Endothelial cell of umbilical vein (primary cell): ENCODE measurements around the gene EML2. TPM values are rescaled to one million over a fixed set of nuclear protein-coding genes. Genes with fewer than 3 reads are reported as not detected.

Source experiments
- BruUV-seq: library from RNA; stranded (reverse); fragments of 400-500 nt; replicated peaks from 2 replicates; lab custom pipeline; 2021; lab: Mats Ljungman, UMichigan
- CTCF ChIA-PET: fragments of 300-600, 350-600 bp; sonication (Branson Sonifier 250); formaldehyde crosslinking; loops from one replicate; lab custom pipeline; 2021; ENCODE audit warnings: antibody characterized with exemption, inconsistent platforms; lab: Charles Lee
- POLR2A ChIA-PET: fragments of 300-600, 350-600 bp; sonication (Branson Sonifier 250); formaldehyde crosslinking; loops from one replicate; lab custom pipeline; 2021; ENCODE audit warnings: antibody characterized with exemption, inconsistent platforms; lab: Charles Lee
- DNase-seq: peaks from one replicate; pipeline ENCODE4 v3.0.0-alpha.2; 2011; ENCODE audit warnings: low read depth, low spot score
- FAIRE-seq: peaks from 2 replicates; lab custom pipeline; 2011; peaks lifted over from hg19 to GRCh38; lab: Jason Lieb, UNC
- H2AFZ ChIP-seq: 2 replicates; pipeline ENCODE4 v1.6.0; 2012; ENCODE audit warnings: low read depth, low read length, control low read depth, inconsistent platforms
- H3K27ac ChIP-seq: 2 replicates; pipeline ENCODE4 v1.5.1; 2011; ENCODE audit warnings: low read depth, mild to moderate bottlenecking, control low read depth, low read length, moderate library complexity; ENCODE audit not compliant: insufficient read depth
- H3K27me3 ChIP-seq, 2 experiments: 2 replicates each; pipeline versions ENCODE4 v1.6.0 to v1.6.1; 2011; ENCODE audit warnings: low read length in 2 of 2, mixed read lengths in 1 of 2; ENCODE audit not compliant: control insufficient read depth in 2 of 2, insufficient read depth in 2 of 2
- H3K36me3 ChIP-seq, 2 experiments: 2 replicates in 1 of 2; 3 replicates in 1 of 2; pipeline ENCODE4 v1.5.1; 2011; ENCODE audit warnings: low read length in 2 of 2, mild to moderate bottlenecking in 1 of 2, moderate library complexity in 1 of 2; ENCODE audit not compliant: control insufficient read depth in 2 of 2, insufficient read depth in 2 of 2; ENCODE audit errors: extremely low read depth in 1 of 2
- H3K4me1 ChIP-seq: 3 replicates; pipeline ENCODE4 v1.5.1; 2011; ENCODE audit warnings: mild to moderate bottlenecking, low read length; ENCODE audit not compliant: control insufficient read depth, insufficient read depth; ENCODE audit errors: extremely low read depth
- H3K4me2 ChIP-seq: 2 replicates; pipeline ENCODE4 v1.6.1; 2011; ENCODE audit warnings: low read length, control low read depth, mixed read lengths; ENCODE audit not compliant: insufficient read depth
- H3K4me3 ChIP-seq, 3 experiments: fragments of 200-600 bp in 1 of 3; sonication (generic), shearing (Covaris generic) in 1 of 3; replicated peaks in 1 of 3; 2 replicates each; pipeline ENCODE4 v1.5.1; 2011 to 2016; ENCODE audit warnings: control low read depth in 3 of 3, low read length in 3 of 3, mild to moderate bottlenecking in 2 of 3, inconsistent platforms in 1 of 3, low read depth in 1 of 3, moderate library complexity in 1 of 3; ENCODE audit not compliant: insufficient read depth in 1 of 3
- H3K79me2 ChIP-seq: 2 replicates; pipeline ENCODE4 v1.6.0; 2012; ENCODE audit warnings: low read length, inconsistent platforms; ENCODE audit not compliant: control insufficient read depth, insufficient read depth
- H3K9ac ChIP-seq: replicated peaks from 2 replicates; pipeline ENCODE3; 2011; ENCODE audit warnings: low read length, control low read depth; ENCODE audit not compliant: insufficient read depth; ENCODE audit errors: extremely low read depth
- H3K9me1 ChIP-seq: replicated peaks from 3 replicates; pipeline ENCODE4 v1.6.0; 2011; ENCODE audit warnings: mild to moderate bottlenecking, low read length; ENCODE audit not compliant: control insufficient read depth, insufficient read depth; ENCODE audit errors: extremely low read depth
- H3K9me3 ChIP-seq: replicated peaks from 2 replicates; pipeline ENCODE4 v1.5.1; 2012; ENCODE audit warnings: low read length, inconsistent platforms; ENCODE audit not compliant: control insufficient read depth, insufficient read depth
- H4K20me1 ChIP-seq: replicated peaks from 2 replicates; pipeline ENCODE3; 2011; ENCODE audit warnings: mild to moderate bottlenecking, low read length; ENCODE audit not compliant: control insufficient read depth, insufficient read depth; ENCODE audit errors: extremely low read depth
- EZH2 ChIP-seq: IDR thresholded peaks from 2 replicates; pipeline ENCODE4 v1.6.1; 2012; ENCODE audit warnings: borderline replicate concordance, low read depth, mild to moderate bottlenecking, moderate library complexity, low read length, inconsistent platforms; ENCODE audit not compliant: severe bottlenecking
- FOS ChIP-seq: IDR thresholded peaks from 2 replicates; pipeline ENCODE4 v1.6.1; 2011; ENCODE audit warnings: mild to moderate bottlenecking, low read length, moderate library complexity, borderline replicate concordance; ENCODE audit not compliant: insufficient read depth
- GATA2 ChIP-seq: IDR thresholded peaks from 2 replicates; pipeline ENCODE4 v1.7.0; 2011; ENCODE audit warnings: low read depth, mild to moderate bottlenecking, moderate library complexity, mixed read lengths, low read length; ENCODE audit not compliant: insufficient read length, insufficient read depth
- JUN ChIP-seq: IDR thresholded peaks from 2 replicates; pipeline ENCODE4 v1.6.1; 2011; ENCODE audit warnings: borderline replicate concordance, low read depth; ENCODE audit not compliant: insufficient read length, insufficient read depth
- MYC ChIP-seq: IDR thresholded peaks from one replicate; pipeline ENCODE4 v1.6.1; 2011; ENCODE audit warnings: mild to moderate bottlenecking, low read depth, low read length
- POLR2A ChIP-seq: IDR thresholded peaks from 2 replicates; pipeline ENCODE4 v1.6.1; 2012; ENCODE audit warnings: low read depth, mild to moderate bottlenecking, control low read depth, low read length
- POLR2AphosphoS5 ChIP-seq: IDR thresholded peaks from 2 replicates; pipeline ENCODE4 v1.6.1; 2012; ENCODE audit warnings: low read depth, mild to moderate bottlenecking, control low read depth, low read length, moderate library complexity; ENCODE audit not compliant: insufficient read depth
- dilution Hi-C: fragments of 300-500 bp; cut with MboI; formaldehyde crosslinking; loops from one replicate; pipeline ENCODE4 v1.15.0; 2019; ENCODE audit warnings: low sequenced_read_pairs; ENCODE audit not compliant: extremely low pct_ligation_motif_present
- intact Hi-C: fragments of 100-400 bp; cut with micrococcal nuclease; formaldehyde crosslinking; loops from one replicate; pipeline ENCODE4 v1.10.0; 2022
- polyA plus RNA-seq, 4 experiments: library from polyadenylated mRNA; depleted of rRNA in 3 of 4; stranded (reverse) in 3 of 4; unstranded in 1 of 4; fragments of >200 nt; gene quantifications; 2 replicates each; pipeline versions ENCODE4 v1.2.1 to v1.2.3, GENCODE V29; 2011 to 2012; ENCODE audit warnings: missing spikeins in 1 of 4
- total RNA-seq: library from RNA; stranded (reverse); gene quantifications from 2 replicates; pipeline ENCODE4 v1.2.3, GENCODE V29; 2021
- TF ChIP-seq, protein P1 (sequence below), 2 donors: IDR thresholded peaks; 1 replicate in 1 of 2; 2 replicates in 1 of 2; pipeline ENCODE4 v1.5.1; 2011; ENCODE audit warnings: low read length in 2 of 2, mild to moderate bottlenecking in 2 of 2, moderate library complexity in 2 of 2, control low read depth in 1 of 2, inconsistent platforms in 1 of 2, low read depth in 1 of 2; ENCODE audit not compliant: insufficient read depth in 1 of 2; ENCODE audit errors: extremely low read depth in 1 of 2
- TF ChIP-seq, protein P2 (sequence below): IDR thresholded peaks from 2 replicates; pipeline ENCODE4 v1.6.1; 2011; ENCODE audit not compliant: insufficient read depth, insufficient read length

Gene EML2
- total and polyA plus RNA-seq, 2 donors (not counting 3 experiments of a cell fraction or from before 2014, with no cell fraction given): 23.3 to 28.9 TPM

DNA sequence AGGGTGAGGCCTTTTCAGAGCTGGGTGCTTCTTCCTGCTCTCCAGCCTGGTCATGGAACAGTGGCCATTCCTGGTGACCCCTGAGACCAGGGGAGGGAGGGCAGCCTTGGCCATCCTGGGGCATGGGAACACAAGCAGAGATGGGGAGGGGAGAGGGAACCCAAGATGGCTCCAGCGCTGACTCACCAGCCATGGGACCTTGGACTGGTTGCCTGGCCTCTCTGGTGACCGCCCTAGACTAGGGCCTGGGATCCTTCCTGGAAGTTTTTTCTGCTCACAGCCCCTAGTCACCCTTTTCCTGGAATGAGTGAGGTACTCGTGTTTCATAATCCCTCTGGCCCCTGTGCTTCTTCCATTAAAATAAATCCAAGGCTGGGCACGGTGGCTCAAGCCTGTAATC is 51.3 kb downstream of the EML2 start:
- dilution Hi-C loops (no loop called here), intact Hi-C loops (no loop called here)
- peaks cover 25% of the 10 kb centered on the region for H3K79me2 ChIP-seq
- no peak overlapping the region for H3K27ac ChIP-seq
- ChIA-PET POLR2A (no interaction called here), CTCF (interaction anchor here (2.9 kb wide), 1 partner anchor 54 kb away, joined by 16 read pairs; no protein-coding TSS in a partner anchor)
- BruUV-seq: no TSS peak
- no peaks in the 10 kb centered on the region for H3K27me3 ChIP-seq
- TF ChIP-seq POLR2A (no peak), MYC (no peak), FOS (no peak), JUN (no peak), EZH2 (no peak), POLR2AphosphoS5 (no peak), GATA2 (no peak)
- TF ChIP-seq, protein P1, sequence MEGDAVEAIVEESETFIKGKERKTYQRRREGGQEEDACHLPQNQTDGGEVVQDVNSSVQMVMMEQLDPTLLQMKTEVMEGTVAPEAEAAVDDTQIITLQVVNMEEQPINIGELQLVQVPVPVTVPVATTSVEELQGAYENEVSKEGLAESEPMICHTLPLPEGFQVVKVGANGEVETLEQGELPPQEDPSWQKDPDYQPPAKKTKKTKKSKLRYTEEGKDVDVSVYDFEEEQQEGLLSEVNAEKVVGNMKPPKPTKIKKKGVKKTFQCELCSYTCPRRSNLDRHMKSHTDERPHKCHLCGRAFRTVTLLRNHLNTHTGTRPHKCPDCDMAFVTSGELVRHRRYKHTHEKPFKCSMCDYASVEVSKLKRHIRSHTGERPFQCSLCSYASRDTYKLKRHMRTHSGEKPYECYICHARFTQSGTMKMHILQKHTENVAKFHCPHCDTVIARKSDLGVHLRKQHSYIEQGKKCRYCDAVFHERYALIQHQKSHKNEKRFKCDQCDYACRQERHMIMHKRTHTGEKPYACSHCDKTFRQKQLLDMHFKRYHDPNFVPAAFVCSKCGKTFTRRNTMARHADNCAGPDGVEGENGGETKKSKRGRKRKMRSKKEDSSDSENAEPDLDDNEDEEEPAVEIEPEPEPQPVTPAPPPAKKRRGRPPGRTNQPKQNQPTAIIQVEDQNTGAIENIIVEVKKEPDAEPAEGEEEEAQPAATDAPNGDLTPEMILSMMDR (IDR thresholded peaks at IDR 0.05; ENCODE audit: extremely low read depth in 1 of 2, insufficient read depth in 1 of 2, low read depth in 1 of 2, low read length in 2 of 2): no peak
- TF ChIP-seq, protein P2, sequence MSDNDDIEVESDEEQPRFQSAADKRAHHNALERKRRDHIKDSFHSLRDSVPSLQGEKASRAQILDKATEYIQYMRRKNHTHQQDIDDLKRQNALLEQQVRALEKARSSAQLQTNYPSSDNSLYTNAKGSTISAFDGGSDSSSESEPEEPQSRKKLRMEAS: no peak
- H3K9me3 ChIP-seq: no peaks in the 10 kb centered on the region
- H3K36me3 ChIP-seq: peaks cover 2 to 3% of the 10 kb centered on the region in 2 experiments
- H3K4me2 ChIP-seq: no peak overlapping the region
- no peaks in the 10 kb centered on the region for H4K20me1 ChIP-seq
- no peak for FAIRE-seq
- no peak for DNase-seq
- H3K4me1 ChIP-seq: peaks cover 22% of the 10 kb centered on the region
- H3K9ac ChIP-seq: no peak overlapping the region
- H3K4me3 ChIP-seq: no peak overlapping the region
- no peak overlapping the region for H2AFZ ChIP-seq
- no peaks in the 10 kb centered on the region for H3K9me1 ChIP-seq
